Measurements from ENCODE around the gene PDS5A.
"Not testable (repeated sequence)": the region's sequence is repeated elsewhere in the genome, so short reads cannot be mapped to it uniquely, and the experiment has no call there.

The PDS5A gene

DNA sequence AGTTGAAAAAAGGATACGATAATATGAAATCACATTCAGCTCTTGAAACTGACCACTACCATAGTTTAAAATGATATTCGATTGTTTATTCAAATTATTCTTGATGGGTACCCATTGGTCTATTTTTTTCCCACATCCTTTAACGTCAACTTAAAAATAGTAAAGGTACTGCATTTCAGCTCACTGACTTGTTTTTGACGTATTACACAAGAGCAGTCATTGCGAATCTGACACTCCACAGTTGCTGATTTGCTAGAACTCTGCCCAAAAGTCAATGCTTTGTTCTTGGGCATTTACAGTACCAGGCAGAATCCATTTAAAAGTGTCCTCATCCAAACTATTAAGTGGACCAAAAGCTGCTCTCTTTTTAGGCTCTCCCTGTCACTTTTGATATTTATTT lies 1.2 kb upstream of the PDS5A start:
- Histone ChIP-seq H3K4me1 (ENCODE audit: insufficient read depth, low read length) (peaks cover 12% of the 10 kb centered on the region), H3K4me3 (ENCODE audit: low read length) (no peak overlapping the region), H3K27me3 (ENCODE audit: insufficient read depth, low read length) (no peaks in the 10 kb centered on the region), H3K9me3 (ENCODE audit: low read length) (no peaks in the 10 kb centered on the region), H2AFZ (ENCODE audit: low read depth, low read length) (no peak overlapping the region), H3K36me3 (ENCODE audit: insufficient read depth, low read length) (peaks cover 17% of the 10 kb centered on the region)

DNA sequence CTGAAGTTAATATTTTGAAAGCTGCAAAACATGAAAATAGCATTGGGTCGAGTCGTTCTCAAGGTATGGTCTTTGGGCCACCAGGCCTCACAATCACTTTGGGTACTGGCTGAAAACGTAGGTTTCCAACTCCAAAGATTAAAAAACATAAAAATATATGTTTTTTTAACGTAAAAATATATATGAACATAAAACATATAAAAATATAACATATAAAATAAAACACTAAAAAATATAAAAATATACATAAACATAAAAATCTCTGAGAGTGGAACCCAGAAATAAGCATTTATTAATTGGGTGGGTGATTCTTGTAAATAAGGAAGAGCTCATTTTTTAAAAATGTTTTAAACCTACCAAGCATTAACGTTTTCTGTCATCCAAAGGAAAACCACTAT lies 666 bp upstream of the PDS5A start:
- H3K36me3 ChIP-seq (ENCODE audit: insufficient read depth, low read length) = peaks cover 21% of the 10 kb centered on the region
- H3K4me3 ChIP-seq (ENCODE audit: low read length) = peak overlapping the region; percentile 85
- no peaks in the 10 kb centered on the region for H3K27me3 ChIP-seq (ENCODE audit: insufficient read depth, low read length)
- peaks cover 12% of the 10 kb centered on the region for H3K4me1 ChIP-seq (ENCODE audit: insufficient read depth, low read length)
- no peaks in the 10 kb centered on the region for H3K9me3 ChIP-seq (ENCODE audit: low read length)
- peak overlapping the region; percentile 97 for H2AFZ ChIP-seq (ENCODE audit: low read depth, low read length)

DNA sequence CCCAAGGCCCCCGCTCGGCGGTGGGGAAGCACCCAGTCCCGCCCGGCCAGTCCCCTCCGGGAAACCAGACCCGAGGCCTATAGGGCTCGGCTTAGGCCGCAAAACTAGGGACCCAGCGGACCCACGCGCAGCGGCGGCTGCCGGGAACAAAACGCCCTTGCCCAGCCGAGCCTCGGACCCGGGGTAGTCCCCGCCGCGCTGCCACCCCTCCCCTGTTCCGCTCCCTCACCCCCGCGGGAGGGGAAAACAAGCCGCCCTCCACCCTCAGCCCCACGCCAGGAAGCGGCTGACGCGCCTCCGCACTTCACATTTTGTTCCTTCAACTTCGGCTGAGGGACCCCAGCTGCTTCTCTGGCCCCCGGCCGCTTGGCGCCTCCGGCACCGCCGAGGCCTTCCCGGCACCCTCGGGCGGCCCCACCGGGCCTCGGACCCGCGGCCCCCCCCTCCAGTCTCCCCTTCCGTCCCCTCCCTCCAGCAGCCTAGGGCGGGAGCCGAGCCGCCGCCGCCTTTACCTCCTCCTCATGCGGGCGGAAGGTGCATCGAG lies 694 bp downstream of the PDS5A start:
- H3K4me3 ChIP-seq (ENCODE audit: low read length) = peak overlapping the region; percentile 85
- peaks cover 2% of the 10 kb centered on the region for H3K9me3 ChIP-seq (ENCODE audit: low read length)
- H2AFZ ChIP-seq (ENCODE audit: low read depth, low read length) = peak overlapping the region; percentile 97
- H3K27me3 ChIP-seq (ENCODE audit: insufficient read depth, low read length) = no peaks in the 10 kb centered on the region
- peaks cover 27% of the 10 kb centered on the region for H3K36me3 ChIP-seq (ENCODE audit: insufficient read depth, low read length)
- H3K4me1 ChIP-seq (ENCODE audit: insufficient read depth, low read length) = peaks cover 12% of the 10 kb centered on the region

DNA sequence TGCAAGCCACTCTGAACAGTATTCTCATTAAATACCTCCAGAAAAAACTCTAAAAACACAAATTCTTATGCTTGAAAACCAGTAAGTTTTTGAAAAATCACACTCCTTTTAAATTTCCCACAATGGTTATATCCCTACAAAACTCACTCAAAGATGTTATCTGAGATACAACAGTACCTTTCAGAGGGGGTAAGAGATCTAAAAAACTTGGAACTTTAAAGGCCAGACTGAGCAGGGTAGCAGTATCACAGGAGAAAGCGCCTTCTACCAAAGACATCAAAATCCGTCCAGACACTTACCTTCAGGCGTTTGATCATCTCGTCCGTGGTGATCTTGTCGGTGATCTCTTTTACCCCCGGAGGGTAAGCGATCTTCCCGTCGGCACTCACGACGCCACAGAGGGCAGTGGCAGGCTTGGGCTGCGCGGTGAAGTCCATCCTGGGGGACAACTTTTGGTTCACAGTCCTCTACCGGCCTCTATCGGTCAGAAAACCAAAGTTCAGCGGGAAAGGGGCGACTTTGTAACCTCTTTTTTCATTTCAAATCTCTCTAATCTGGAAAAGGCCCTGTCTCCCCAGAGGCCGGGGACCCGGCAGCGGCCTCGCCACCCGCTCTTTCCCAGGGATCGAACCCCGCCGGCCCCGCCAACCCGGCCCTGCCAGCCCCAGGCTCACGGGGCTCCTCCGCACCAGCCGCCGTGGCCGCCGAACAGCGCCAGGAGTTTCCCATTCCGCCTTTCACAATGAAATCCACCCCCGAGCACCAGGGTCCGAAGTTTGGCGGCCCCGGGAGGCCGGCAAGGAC lies 1.4 kb downstream of the PDS5A start:
- peak overlapping the region; percentile 97 for H2AFZ ChIP-seq (ENCODE audit: low read depth, low read length)
- peaks cover 2% of the 10 kb centered on the region for H3K9me3 ChIP-seq (ENCODE audit: low read length)
- peaks cover 12% of the 10 kb centered on the region for H3K4me1 ChIP-seq (ENCODE audit: insufficient read depth, low read length)
- peaks cover 27% of the 10 kb centered on the region for H3K36me3 ChIP-seq (ENCODE audit: insufficient read depth, low read length)
- H3K27me3 ChIP-seq (ENCODE audit: insufficient read depth, low read length) = no peaks in the 10 kb centered on the region
- peak overlapping the region; percentile 85 for H3K4me3 ChIP-seq (ENCODE audit: low read length)

DNA sequence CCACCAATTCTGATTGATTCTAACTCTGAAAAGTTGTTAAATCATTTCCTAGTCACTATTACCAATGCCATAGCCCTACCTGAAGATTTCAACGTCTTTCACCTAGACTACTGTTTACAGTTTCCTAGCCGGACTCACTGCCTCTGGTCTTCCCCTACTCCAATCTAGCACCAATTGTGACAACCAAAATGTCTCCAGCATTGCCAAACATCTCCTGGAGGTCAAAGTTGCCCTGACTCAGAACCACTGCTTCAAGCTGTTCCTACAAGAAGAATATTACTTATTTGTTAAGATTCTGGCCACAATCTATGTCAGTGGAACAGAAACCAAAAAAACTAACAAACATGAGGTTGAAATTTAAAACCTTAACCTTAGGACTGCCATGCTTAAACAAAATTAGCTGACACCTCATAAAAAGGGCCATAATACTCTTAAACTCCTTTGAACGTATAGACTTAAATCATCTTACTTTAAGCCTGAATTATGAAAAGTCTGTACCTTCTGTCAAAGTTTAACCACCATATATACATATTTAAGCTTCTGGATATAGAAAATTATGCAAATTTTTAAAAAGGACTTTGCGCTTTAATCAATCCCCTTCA lies 2.1 kb downstream of the PDS5A start:
- Histone ChIP-seq H3K27me3 (ENCODE audit: insufficient read depth, low read length) (no peaks in the 10 kb centered on the region), H3K4me1 (ENCODE audit: insufficient read depth, low read length) (peaks cover 15% of the 10 kb centered on the region), H3K36me3 (ENCODE audit: insufficient read depth, low read length) (peaks cover 31% of the 10 kb centered on the region), H3K4me3 (ENCODE audit: low read length) (peak overlapping the region; percentile 85), H3K9me3 (ENCODE audit: low read length) (peaks cover 2% of the 10 kb centered on the region), H2AFZ (ENCODE audit: low read depth, low read length) (no peak overlapping the region)

DNA sequence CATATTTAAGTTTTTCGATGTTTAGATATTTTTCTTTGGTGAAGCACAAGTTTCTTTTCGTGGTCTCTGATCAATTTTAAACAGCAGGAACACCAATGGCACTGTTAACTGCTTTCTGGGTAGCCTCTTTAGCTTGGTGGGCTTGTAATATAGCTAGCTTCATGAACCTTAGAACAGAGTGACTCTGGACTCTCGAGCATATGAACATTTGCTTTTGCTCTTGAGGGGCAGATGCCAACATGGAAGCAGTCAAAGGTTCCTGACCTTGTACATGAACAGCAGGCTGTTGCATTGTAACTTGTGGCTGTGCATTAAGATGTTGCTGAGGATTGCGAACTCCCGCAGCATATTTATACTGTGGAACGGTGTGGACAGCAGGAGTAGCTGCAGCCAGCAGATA lies 4.7 kb downstream of the PDS5A start:
- not testable (repeated sequence) for H3K4me3 ChIP-seq (ENCODE audit: low read length); H3K27me3 ChIP-seq (ENCODE audit: insufficient read depth, low read length); H2AFZ ChIP-seq (ENCODE audit: low read depth, low read length); H3K9me3 ChIP-seq (ENCODE audit: low read length)
- Histone ChIP-seq H3K36me3 (ENCODE audit: insufficient read depth, low read length) (peaks cover 39% of the 10 kb centered on the region), H3K4me1 (ENCODE audit: insufficient read depth, low read length) (peaks cover 15% of the 10 kb centered on the region)

DNA sequence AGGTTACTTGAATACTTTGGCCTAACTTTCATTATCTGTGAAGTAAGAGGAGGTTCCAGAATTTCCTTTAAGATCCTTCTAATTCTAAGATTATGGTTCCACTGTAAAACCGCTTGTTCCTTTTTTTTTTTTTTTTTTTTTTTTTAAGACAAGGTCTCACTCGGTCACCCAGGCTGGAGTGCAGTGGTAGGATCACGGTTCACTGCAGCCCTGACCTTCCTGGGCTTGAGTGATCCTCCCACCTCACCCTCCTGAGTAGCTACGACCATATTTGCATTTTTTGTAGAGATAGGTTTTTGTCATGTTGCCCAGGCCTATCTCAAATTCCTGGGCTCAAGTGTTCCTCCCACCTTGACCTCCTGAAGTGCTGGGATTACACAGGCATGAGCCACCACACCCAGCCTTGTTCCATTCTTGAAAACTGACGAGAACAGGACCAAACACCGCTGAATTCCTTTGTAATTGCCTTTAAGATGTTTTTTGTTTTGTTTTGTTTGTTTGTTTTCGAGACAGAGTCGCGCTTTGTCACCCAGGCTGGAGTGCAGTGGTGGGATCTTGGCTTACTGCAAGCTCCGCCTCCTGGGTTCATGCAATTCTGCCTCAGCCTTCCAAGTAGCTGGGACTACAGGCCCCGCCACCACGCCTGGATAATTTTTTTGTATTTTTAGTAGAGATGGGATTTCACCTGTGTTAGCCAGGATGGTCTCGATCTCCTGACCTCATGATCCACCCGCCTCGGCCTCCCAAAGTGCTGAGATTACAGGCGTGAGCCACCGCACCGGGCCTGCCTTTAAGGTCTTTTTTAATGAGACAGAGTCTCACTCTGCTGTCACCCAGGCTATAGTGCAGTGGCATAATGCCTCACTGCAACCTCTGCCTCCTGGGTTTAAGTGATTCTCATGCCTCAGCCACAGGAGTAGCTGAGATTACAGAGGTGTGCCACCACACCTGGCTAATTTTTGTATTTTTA lies 6.8 kb downstream of the PDS5A start:
- no peak overlapping the region for H2AFZ ChIP-seq (ENCODE audit: low read depth, low read length)
- H3K27me3 ChIP-seq (ENCODE audit: insufficient read depth, low read length) = no peaks in the 10 kb centered on the region
- peaks cover 11% of the 10 kb centered on the region for H3K4me1 ChIP-seq (ENCODE audit: insufficient read depth, low read length)
- peaks cover 2% of the 10 kb centered on the region for H3K9me3 ChIP-seq (ENCODE audit: low read length)
- H3K36me3 ChIP-seq (ENCODE audit: insufficient read depth, low read length) = peaks cover 45% of the 10 kb centered on the region
- no peak overlapping the region for H3K4me3 ChIP-seq (ENCODE audit: low read length)

DNA sequence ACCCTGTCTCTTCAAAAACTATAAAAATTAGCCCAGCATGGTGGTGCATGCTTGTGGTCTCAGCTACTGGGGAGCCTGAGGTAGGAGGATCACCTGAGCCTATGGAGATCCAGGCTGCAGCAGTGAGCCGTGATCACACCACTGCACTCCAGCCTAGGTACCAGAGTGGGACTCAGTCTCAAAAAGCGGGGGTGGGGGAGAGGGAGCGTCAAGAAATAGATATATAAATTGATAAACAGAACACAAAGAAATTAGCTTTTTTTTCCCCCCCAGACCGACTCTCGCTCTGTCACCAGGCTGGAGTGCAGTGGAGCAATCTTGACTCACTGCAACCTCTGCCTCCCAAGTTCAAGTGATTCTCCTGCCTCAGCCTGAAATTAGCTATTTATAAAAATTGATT lies 14.1 kb downstream of the PDS5A start:
- no peak overlapping the region for H3K4me3 ChIP-seq (ENCODE audit: low read length)
- peaks cover 15% of the 10 kb centered on the region for H3K36me3 ChIP-seq (ENCODE audit: insufficient read depth, low read length)
- H3K9me3 ChIP-seq (ENCODE audit: low read length) = peaks cover 2% of the 10 kb centered on the region
- no peaks in the 10 kb centered on the region for H3K27me3 ChIP-seq (ENCODE audit: insufficient read depth, low read length)
- no peaks in the 10 kb centered on the region for H3K4me1 ChIP-seq (ENCODE audit: insufficient read depth, low read length)
- H2AFZ ChIP-seq (ENCODE audit: low read depth, low read length) = no peak overlapping the region

DNA sequence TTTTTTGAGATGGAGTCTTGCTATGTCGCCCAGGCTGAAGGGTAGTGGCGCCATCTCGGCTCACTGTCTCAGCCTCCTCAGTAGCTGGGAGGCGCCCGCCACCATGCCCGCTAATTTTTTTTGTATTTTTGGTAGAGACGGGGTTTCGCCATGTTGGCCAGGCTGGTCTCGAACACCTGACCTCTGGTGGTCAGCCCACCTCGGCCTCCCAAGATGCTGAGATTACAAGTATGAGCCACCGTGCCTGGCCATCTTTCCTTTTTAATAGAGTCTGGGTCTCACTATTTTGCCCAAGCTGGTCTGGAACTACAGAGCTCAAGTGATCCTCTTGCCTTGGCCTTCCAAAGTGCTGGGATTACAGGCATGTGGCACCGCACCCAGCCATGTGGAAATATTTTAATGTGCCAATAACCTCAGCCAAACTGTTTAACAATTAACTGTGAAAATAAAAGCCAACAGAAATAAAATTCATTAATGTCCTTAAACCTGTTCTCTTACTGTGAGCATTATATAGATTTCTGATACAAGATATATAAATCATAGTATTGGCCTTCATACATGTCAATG lies 16.3 kb downstream of the PDS5A start:
- Histone ChIP-seq H3K9me3 (ENCODE audit: low read length) (peaks cover 2% of the 10 kb centered on the region), H3K4me3 (ENCODE audit: low read length) (no peak overlapping the region), H3K36me3 (ENCODE audit: insufficient read depth, low read length) (peaks cover 9% of the 10 kb centered on the region), H3K4me1 (ENCODE audit: insufficient read depth, low read length) (no peaks in the 10 kb centered on the region), H3K27me3 (ENCODE audit: insufficient read depth, low read length) (no peaks in the 10 kb centered on the region), H2AFZ (ENCODE audit: low read depth, low read length) (no peak overlapping the region)

DNA sequence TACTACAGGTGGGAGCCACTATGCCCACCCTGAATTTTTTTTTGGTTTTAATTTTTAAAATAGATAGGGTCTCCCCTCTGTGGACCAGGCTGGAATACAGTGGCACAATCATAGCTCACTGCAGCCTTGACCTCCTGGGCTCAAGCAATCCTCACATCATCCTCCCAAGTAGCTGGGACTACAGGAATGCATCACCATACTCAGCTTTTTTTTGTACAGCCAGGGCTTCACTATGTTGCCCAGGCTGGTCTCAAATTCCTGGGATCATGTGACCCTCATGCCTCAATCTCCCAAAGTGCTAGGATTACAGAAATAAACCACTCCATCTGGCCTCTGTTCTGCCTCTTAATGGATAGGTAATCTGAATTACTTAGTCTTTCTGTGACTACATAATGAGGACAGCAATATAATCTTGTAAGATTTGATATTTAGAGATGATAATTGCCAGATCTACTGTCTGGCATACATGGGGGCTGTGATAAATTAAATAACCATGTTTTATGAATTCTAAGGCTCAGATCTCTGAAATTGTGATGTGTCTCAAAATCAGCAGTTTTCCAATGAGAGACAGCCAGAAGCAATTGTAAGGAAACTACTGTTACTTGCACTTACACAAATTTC lies 26.7 kb downstream of the PDS5A start:
- Histone ChIP-seq H3K9me3 (ENCODE audit: low read length) (no peaks in the 10 kb centered on the region), H3K4me1 (ENCODE audit: insufficient read depth, low read length) (no peaks in the 10 kb centered on the region), H3K36me3 (ENCODE audit: insufficient read depth, low read length) (peaks cover 8% of the 10 kb centered on the region), H2AFZ (ENCODE audit: low read depth, low read length) (no peak overlapping the region), H3K4me3 (ENCODE audit: low read length) (no peak overlapping the region), H3K27me3 (ENCODE audit: insufficient read depth, low read length) (no peaks in the 10 kb centered on the region)

DNA sequence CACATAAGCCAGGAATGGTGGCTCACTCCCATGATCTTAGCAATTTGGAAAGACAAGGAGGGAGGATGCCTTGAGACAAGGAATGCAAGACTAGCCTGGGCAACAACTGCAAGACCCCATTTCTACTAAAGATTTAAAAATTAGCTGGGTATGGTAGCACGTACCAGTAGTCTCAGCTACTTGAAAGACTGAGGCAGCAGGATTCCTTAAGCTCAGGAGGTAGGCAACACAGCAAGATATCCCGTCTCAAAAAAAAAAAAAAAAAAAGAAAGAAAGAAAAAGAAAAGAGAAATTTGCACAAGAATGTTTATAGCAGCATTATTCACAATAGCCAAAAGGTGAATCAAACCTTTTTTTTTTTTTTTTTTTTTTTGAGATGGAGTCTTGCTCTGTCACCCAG lies 29.7 kb downstream of the PDS5A start:
- Histone ChIP-seq H3K4me1 (ENCODE audit: insufficient read depth, low read length) (no peaks in the 10 kb centered on the region), H3K9me3 (ENCODE audit: low read length) (no peaks in the 10 kb centered on the region), H3K36me3 (ENCODE audit: insufficient read depth, low read length) (peaks cover 2% of the 10 kb centered on the region), H2AFZ (ENCODE audit: low read depth, low read length) (no peak overlapping the region), H3K4me3 (ENCODE audit: low read length) (no peak overlapping the region), H3K27me3 (ENCODE audit: insufficient read depth, low read length) (no peaks in the 10 kb centered on the region)

DNA sequence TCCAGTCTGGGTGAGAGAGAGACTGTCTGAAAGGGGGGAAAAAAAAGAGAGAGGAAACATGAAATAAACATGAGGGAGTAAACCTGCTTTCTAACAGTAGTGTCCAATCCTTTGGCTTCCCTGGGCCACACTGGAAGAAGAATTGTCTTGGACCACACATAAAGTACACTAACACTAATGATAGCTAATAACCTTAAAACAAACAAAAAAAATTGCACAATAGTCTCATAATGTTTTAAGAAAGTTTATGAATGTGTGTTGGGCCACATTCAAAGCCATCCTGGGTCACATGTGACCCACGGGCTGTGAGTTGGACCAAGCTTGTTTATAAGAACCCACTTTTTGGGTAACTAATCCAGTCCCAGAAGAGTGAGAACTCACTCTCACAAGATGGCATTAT lies 30.3 kb downstream of the PDS5A start:
- no peaks in the 10 kb centered on the region for H3K27me3 ChIP-seq (ENCODE audit: insufficient read depth, low read length)

More for the DNA sequence above, 30.3 kb downstream of the PDS5A start:
- Histone ChIP-seq H3K9me3 (ENCODE audit: low read length) (no peaks in the 10 kb centered on the region), H3K4me1 (ENCODE audit: insufficient read depth, low read length) (no peaks in the 10 kb centered on the region), H2AFZ (ENCODE audit: low read depth, low read length) (no peak overlapping the region), H3K4me3 (ENCODE audit: low read length) (no peak overlapping the region), H3K36me3 (ENCODE audit: insufficient read depth, low read length) (peaks cover 2% of the 10 kb centered on the region)
